ENCODE results near the gene POLRMT.
"Not testable (repeated sequence)": the region's sequence is repeated elsewhere in the genome, so short reads cannot be mapped to it uniquely, and the experiment has no call there.

POLRMT gene

GRCh38 chr19:585551-586110 lies 47.7 kb downstream of the POLRMT start:
- H3K27ac Mint-ChIP-seq = no peak overlapping the region
- peaks cover 1% of the 10 kb centered on the region for H3K27me3 Mint-ChIP-seq
- no peak overlapping the region for H3K4me3 Mint-ChIP-seq
- peaks cover 4% of the 10 kb centered on the region for H3K36me3 Mint-ChIP-seq
- no peak for DNase-seq (ENCODE audit: low spot score in 2 of 2)
- no peaks in the 10 kb centered on the region for H3K9me3 Mint-ChIP-seq
- ATAC-seq (ENCODE audit: low read depth) = no peak
- peaks cover 2% of the 10 kb centered on the region for H3K4me1 Mint-ChIP-seq

GRCh38 chr19:585146-585545 lies 48.2 kb downstream of the POLRMT start:
- H3K36me3 Mint-ChIP-seq; H3K27ac Mint-ChIP-seq; DNase-seq (ENCODE audit: low spot score in 2 of 2); H3K4me3 Mint-ChIP-seq; ATAC-seq (ENCODE audit: low read depth); H3K27me3 Mint-ChIP-seq; H3K9me3 Mint-ChIP-seq; H3K4me1 Mint-ChIP-seq: not testable (repeated sequence)

- Mint-ChIP-seq H3K9me3 (no peaks in the 10 kb centered on the region), H3K4me1 (peaks cover 4% of the 10 kb centered on the region), H3K27ac (no peak overlapping the region), H3K27me3 (peaks cover 1% of the 10 kb centered on the region), H3K4me3 (no peak overlapping the region), H3K36me3 (peaks cover 6% of the 10 kb centered on the region)
- ATAC-seq (ENCODE audit: low read depth) (peak; percentile 77), DNase-seq (ENCODE audit: low spot score in 2 of 2) (peak; percentile 68 to 81)
Measured at GRCh38 chr19:584240-585001, 48.9 kb downstream of the POLRMT start.

- Mint-ChIP-seq H3K27ac (no peak overlapping the region), H3K36me3 (peaks cover 6% of the 10 kb centered on the region), H3K9me3 (no peaks in the 10 kb centered on the region), H3K27me3 (peaks cover 1% of the 10 kb centered on the region), H3K4me1 (peaks cover 4% of the 10 kb centered on the region), H3K4me3 (no peak overlapping the region)
- no peak for ATAC-seq (ENCODE audit: low read depth)
- DNase-seq (ENCODE audit: low spot score in 2 of 2) = no peak
Measured at GRCh38 chr19:583968-584239, 49.4 kb downstream of the POLRMT start.

- H3K4me1 Mint-ChIP-seq = peaks cover 2% of the 10 kb centered on the region
- no peaks in the 10 kb centered on the region for H3K9me3 Mint-ChIP-seq
- ATAC-seq (ENCODE audit: low read depth) (no peak), DNase-seq (ENCODE audit: low spot score in 2 of 2) (no peak)
- H3K36me3 Mint-ChIP-seq = peaks cover 6% of the 10 kb centered on the region
- no peak overlapping the region for H3K27ac Mint-ChIP-seq
- peaks cover 1% of the 10 kb centered on the region for H3K27me3 Mint-ChIP-seq
- no peak overlapping the region for H3K4me3 Mint-ChIP-seq
Measured at GRCh38 chr19:583198-583967, 50.0 kb downstream of the POLRMT start.

GRCh38 chr19:582497-583197 lies 50.7 kb downstream of the POLRMT start:
- DNase-seq (ENCODE audit: low spot score in 2 of 2) (no peak), ATAC-seq (ENCODE audit: low read depth) (no peak)
- Mint-ChIP-seq H3K27me3 (peaks cover 1% of the 10 kb centered on the region), H3K4me1 (peaks cover 2% of the 10 kb centered on the region), H3K4me3 (no peak overlapping the region), H3K9me3 (no peaks in the 10 kb centered on the region), H3K27ac (no peak overlapping the region), H3K36me3 (peaks cover 7% of the 10 kb centered on the region)

GRCh38 chr19:581399-582111 lies 51.8 kb downstream of the POLRMT start:
- peaks cover 6% of the 10 kb centered on the region for H3K4me1 Mint-ChIP-seq
- ATAC-seq (ENCODE audit: low read depth) (no peak), DNase-seq (ENCODE audit: low spot score in 2 of 2) (peak in 1 of 2 donors; percentile 10)
- H3K4me3 Mint-ChIP-seq = no peak overlapping the region
- peaks cover 1% of the 10 kb centered on the region for H3K27me3 Mint-ChIP-seq
- H3K36me3 Mint-ChIP-seq = peaks cover 9% of the 10 kb centered on the region
- H3K9me3 Mint-ChIP-seq = no peaks in the 10 kb centered on the region
- no peak overlapping the region for H3K27ac Mint-ChIP-seq

GRCh38 chr19:580274-580835 lies 53.0 kb downstream of the POLRMT start:
- ATAC-seq (ENCODE audit: low read depth) = no peak
- no peak overlapping the region for H3K4me3 Mint-ChIP-seq
- H3K27ac Mint-ChIP-seq = no peak overlapping the region
- peaks cover 9% of the 10 kb centered on the region for H3K36me3 Mint-ChIP-seq
- peaks cover 1% of the 10 kb centered on the region for H3K27me3 Mint-ChIP-seq
- peak in 1 of 2 donors; percentile 11 for DNase-seq (ENCODE audit: low spot score in 2 of 2)
- peaks cover 9% of the 10 kb centered on the region for H3K4me1 Mint-ChIP-seq
- no peaks in the 10 kb centered on the region for H3K9me3 Mint-ChIP-seq

- Mint-ChIP-seq H3K36me3 (peaks cover 9% of the 10 kb centered on the region), H3K4me3 (no peak overlapping the region), H3K4me1 (peaks cover 13% of the 10 kb centered on the region), H3K9me3 (no peaks in the 10 kb centered on the region), H3K27ac (no peak overlapping the region), H3K27me3 (peaks cover 1% of the 10 kb centered on the region)
- ATAC-seq (ENCODE audit: low read depth) (no peak), DNase-seq (ENCODE audit: low spot score in 2 of 2) (peak in 1 of 2 donors; percentile 9)
Measured at GRCh38 chr19:579842-580155, 53.5 kb downstream of the POLRMT start.

- Mint-ChIP-seq H3K27me3 (peaks cover 1% of the 10 kb centered on the region), H3K4me1 (peaks cover 16% of the 10 kb centered on the region), H3K9me3 (no peaks in the 10 kb centered on the region), H3K36me3 (peaks cover 9% of the 10 kb centered on the region), H3K4me3 (no peak overlapping the region), H3K27ac (no peak overlapping the region)
- no peak for ATAC-seq (ENCODE audit: low read depth)
- DNase-seq (ENCODE audit: low spot score in 2 of 2) = no peak
Measured at GRCh38 chr19:579111-579841, 54.1 kb downstream of the POLRMT start.

GRCh38 chr19:577439-578392 lies 55.6 kb downstream of the POLRMT start:
- Mint-ChIP-seq H3K9me3 (no peaks in the 10 kb centered on the region), H3K4me1 (peaks cover 20% of the 10 kb centered on the region), H3K36me3 (peaks cover 4% of the 10 kb centered on the region), H3K27ac (no peak overlapping the region), H3K27me3 (no peaks in the 10 kb centered on the region), H3K4me3 (no peak overlapping the region)
- ATAC-seq (ENCODE audit: low read depth) = no peak
- no peak for DNase-seq (ENCODE audit: low spot score in 2 of 2)

- DNase-seq (ENCODE audit: low spot score in 2 of 2) = no peak
- Mint-ChIP-seq H3K4me1 (peaks cover 22% of the 10 kb centered on the region), H3K27me3 (no peaks in the 10 kb centered on the region), H3K9me3 (no peaks in the 10 kb centered on the region), H3K36me3 (peaks cover 6% of the 10 kb centered on the region), H3K27ac (no peak overlapping the region), H3K4me3 (no peak overlapping the region)
- no peak for ATAC-seq (ENCODE audit: low read depth)
Measured at GRCh38 chr19:576768-577438, 56.4 kb downstream of the POLRMT start.
